Measurements from ENCODE around the gene SLC24A4. TPM values are rescaled to one million over a fixed set of nuclear protein-coding genes. Genes with fewer than 3 reads are reported as not detected.

Gene SLC24A4
- total RNA-seq, 1 donor from 2014 or later, result 1.1 TPM

DNA sequence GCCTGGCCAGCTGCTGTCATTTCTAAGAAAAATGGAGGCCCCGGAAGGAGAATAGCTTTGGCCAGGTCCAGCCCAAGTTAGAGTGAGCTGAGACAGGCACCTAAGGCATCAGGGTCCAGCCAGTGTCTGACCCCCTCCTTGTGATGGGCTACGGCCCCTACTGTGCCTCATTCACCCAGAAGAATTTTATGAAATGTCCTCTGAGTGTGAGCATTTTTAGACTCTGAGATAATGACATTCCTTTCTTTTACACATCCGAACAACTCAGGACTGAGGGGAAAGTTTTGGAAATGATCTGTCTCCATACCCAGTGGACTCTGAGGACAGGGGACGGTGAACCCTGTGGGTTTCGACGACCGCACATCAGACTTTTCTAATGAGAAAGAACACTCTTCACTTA, 50.4 kb downstream of the SLC24A4 start:
- TF ChIP-seq CTCF (IDR thresholded peaks at IDR 0.05; ENCODE audit: unreplicated experiment), result no peak
- DNase-seq (ENCODE audit: low spot score), result no peak
- Mint-ChIP-seq H3K36me3 (ENCODE audit: low read depth, unreplicated experiment) (peaks cover 11% of the 10 kb centered on the region), H3K27ac (ENCODE audit: unreplicated experiment) (no peak overlapping the region), H3K4me1 (ENCODE audit: unreplicated experiment) (no peaks in the 10 kb centered on the region), H3K4me3 (ENCODE audit: unreplicated experiment) (no peak overlapping the region), H3K27me3 (ENCODE audit: unreplicated experiment) (peaks cover 5% of the 10 kb centered on the region), H3K9me3 (ENCODE audit: unreplicated experiment) (peaks cover 4% of the 10 kb centered on the region)

GRCh38 chr14:92380131-92380530, 57.2 kb downstream of the SLC24A4 start:
- no peak for TF ChIP-seq CTCF (IDR thresholded peaks at IDR 0.05; ENCODE audit: unreplicated experiment)
- Mint-ChIP-seq H3K4me3 (ENCODE audit: unreplicated experiment) (no peak overlapping the region), H3K4me1 (ENCODE audit: unreplicated experiment) (no peaks in the 10 kb centered on the region), H3K9me3 (ENCODE audit: unreplicated experiment) (no peaks in the 10 kb centered on the region), H3K36me3 (ENCODE audit: low read depth, unreplicated experiment) (peaks cover 3% of the 10 kb centered on the region), H3K27ac (ENCODE audit: unreplicated experiment) (no peak overlapping the region), H3K27me3 (ENCODE audit: unreplicated experiment) (peaks cover 13% of the 10 kb centered on the region)
- DNase-seq (ENCODE audit: low spot score), result no peak

DNA sequence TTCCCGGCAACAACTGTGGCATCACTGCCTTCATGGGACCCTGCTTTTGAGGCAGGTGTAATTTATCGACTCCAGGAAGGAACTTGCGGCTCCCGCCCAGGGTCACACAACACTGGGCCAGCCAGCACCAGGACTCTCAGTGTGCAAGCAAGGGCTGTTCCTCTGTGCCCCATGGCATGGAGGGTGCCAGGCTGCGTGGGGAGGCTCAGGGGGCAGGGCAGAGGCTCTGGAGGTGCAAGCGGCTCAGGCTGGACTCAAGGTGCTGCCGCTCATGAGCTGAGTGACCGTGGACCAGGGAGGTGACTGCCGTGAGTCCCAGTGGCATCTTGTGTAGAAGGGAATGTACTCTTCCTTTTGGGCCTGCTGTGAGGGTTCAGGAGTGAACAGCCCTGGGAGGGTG, 57.6 kb downstream of the SLC24A4 start:
- no peak for TF ChIP-seq CTCF (IDR thresholded peaks at IDR 0.05; ENCODE audit: unreplicated experiment)
- Mint-ChIP-seq H3K36me3 (ENCODE audit: low read depth, unreplicated experiment) (peaks cover 3% of the 10 kb centered on the region), H3K27ac (ENCODE audit: unreplicated experiment) (no peak overlapping the region), H3K27me3 (ENCODE audit: unreplicated experiment) (peaks cover 12% of the 10 kb centered on the region), H3K4me1 (ENCODE audit: unreplicated experiment) (no peaks in the 10 kb centered on the region), H3K4me3 (ENCODE audit: unreplicated experiment) (no peak overlapping the region), H3K9me3 (ENCODE audit: unreplicated experiment) (no peaks in the 10 kb centered on the region)
- no peak for DNase-seq (ENCODE audit: low spot score)

DNA sequence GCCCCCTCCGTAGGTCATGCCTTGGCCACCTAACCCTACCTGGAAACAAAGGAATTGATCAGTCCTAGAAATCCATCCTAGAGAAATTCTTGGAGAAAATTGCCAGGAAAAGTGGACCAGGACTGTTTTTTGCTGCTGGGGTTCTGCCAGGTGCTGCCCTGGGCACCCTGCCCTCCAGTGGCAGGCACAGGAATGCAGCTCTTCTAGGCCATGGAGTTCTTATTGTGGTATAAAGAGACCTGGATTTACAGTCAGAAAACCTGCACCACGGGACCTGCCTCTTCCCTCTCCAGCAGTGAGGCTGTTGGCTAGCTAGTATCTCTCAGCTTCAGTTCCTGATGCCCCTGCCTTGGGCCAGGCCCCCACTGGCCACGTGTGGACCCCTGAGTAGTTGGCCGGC, 59.7 kb downstream of the SLC24A4 start:
- H3K4me3 Mint-ChIP-seq (ENCODE audit: unreplicated experiment), result no peak overlapping the region
- H3K27me3 Mint-ChIP-seq (ENCODE audit: unreplicated experiment), result peaks cover 9% of the 10 kb centered on the region
- no peak for DNase-seq (ENCODE audit: low spot score)
- peaks cover under 1% of the 10 kb centered on the region for H3K36me3 Mint-ChIP-seq (ENCODE audit: low read depth, unreplicated experiment)
- no peaks in the 10 kb centered on the region for H3K4me1 Mint-ChIP-seq (ENCODE audit: unreplicated experiment)
- no peak overlapping the region for H3K27ac Mint-ChIP-seq (ENCODE audit: unreplicated experiment)
- H3K9me3 Mint-ChIP-seq (ENCODE audit: unreplicated experiment), result no peaks in the 10 kb centered on the region
- TF ChIP-seq CTCF (IDR thresholded peaks at IDR 0.05; ENCODE audit: unreplicated experiment), result no peak

DNA sequence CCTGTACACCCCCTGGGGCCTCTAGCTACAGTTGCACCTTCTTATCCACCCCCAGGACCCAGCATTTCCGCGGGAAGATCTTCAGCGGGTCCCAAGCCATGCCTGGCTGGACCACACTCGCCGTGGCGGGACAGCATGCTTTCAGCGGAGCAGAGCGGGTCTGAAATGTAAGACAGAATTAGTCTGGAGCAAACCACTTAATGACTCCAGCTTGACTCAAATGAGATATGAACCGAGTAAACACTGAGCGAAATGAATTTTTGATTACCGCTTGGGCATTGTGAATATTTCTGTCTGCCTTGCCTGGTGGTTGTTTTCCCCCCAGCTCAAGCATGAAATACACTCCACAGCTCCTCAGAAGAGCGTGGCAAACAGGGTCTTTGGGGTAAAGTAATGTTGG, 60.8 kb downstream of the SLC24A4 start:
- Mint-ChIP-seq H3K4me1 (ENCODE audit: unreplicated experiment) (no peaks in the 10 kb centered on the region), H3K4me3 (ENCODE audit: unreplicated experiment) (no peak overlapping the region), H3K9me3 (ENCODE audit: unreplicated experiment) (no peaks in the 10 kb centered on the region), H3K27me3 (ENCODE audit: unreplicated experiment) (peaks cover 11% of the 10 kb centered on the region), H3K36me3 (ENCODE audit: low read depth, unreplicated experiment) (no peaks in the 10 kb centered on the region), H3K27ac (ENCODE audit: unreplicated experiment) (no peak overlapping the region)
- TF ChIP-seq CTCF (IDR thresholded peaks at IDR 0.05; ENCODE audit: unreplicated experiment), result no peak
- no peak for DNase-seq (ENCODE audit: low spot score)

Measured in endothelial cell (in vitro differentiated cells).